ENCODE results near the gene LRP1. TPM values are rescaled to one million over a fixed set of nuclear protein-coding genes. Genes with fewer than 3 reads are reported as not detected.

LRP1 gene
- total and polyA plus RNA-seq, 2 of the 4 experiments (the other 2 are of a cell fraction) = 73.1 to 142 TPM

- Histone ChIP-seq H3K36me3 (ENCODE audit: control insufficient read depth, insufficient read depth, low read length) (peaks cover 70% of the 10 kb centered on the region), H3K27ac (ENCODE audit: insufficient read depth, low read length) (peak overlapping the region; percentile 23; the same call in 1 of the 2 replicates)
- DNase-seq = no peak
- TF ChIP-seq ELK1 (IDR thresholded peaks at IDR 0.05; ENCODE audit: borderline replicate concordance, low read depth, low read length) (no peak), RCOR1 (IDR thresholded peaks at IDR 0.05; ENCODE audit: insufficient replicate concordance, low read length) (no peak), MXI1 (IDR thresholded peaks at IDR 0.05; ENCODE audit: borderline replicate concordance, low read depth, low read length) (no peak), RFX5 (IDR thresholded peaks at IDR 0.05; ENCODE audit: low read depth, low read length) (no peak), MAZ (IDR thresholded peaks at IDR 0.05; ENCODE audit: borderline replicate concordance, low read depth, low read length) (no peak), RAD21 (IDR thresholded peaks at IDR 0.05; ENCODE audit: low read length) (no peak), CEBPB (IDR thresholded peaks at IDR 0.05; ENCODE audit: low read depth, low read length) (no peak), FOS (IDR thresholded peaks at IDR 0.05; ENCODE audit: low read depth, low read length) (no peak), CHD1 (IDR thresholded peaks at IDR 0.05; ENCODE audit: low read depth, low read length) (no peak), BHLHE40 (IDR thresholded peaks at IDR 0.05; ENCODE audit: low read depth, low read length) (no peak), POLR2A (IDR thresholded peaks at IDR 0.05; ENCODE audit: low read depth, low read length) (no peak; the same call in 1 of the 2 replicates), SMC3 (IDR thresholded peaks at IDR 0.05; ENCODE audit: low read depth, low read length) (no peak), MAFK (IDR thresholded peaks at IDR 0.05; ENCODE audit: low read depth, low read length) (no peak)
- TF ChIP-seq, protein P1, sequence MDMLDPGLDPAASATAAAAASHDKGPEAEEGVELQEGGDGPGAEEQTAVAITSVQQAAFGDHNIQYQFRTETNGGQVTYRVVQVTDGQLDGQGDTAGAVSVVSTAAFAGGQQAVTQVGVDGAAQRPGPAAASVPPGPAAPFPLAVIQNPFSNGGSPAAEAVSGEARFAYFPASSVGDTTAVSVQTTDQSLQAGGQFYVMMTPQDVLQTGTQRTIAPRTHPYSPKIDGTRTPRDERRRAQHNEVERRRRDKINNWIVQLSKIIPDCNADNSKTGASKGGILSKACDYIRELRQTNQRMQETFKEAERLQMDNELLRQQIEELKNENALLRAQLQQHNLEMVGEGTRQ (IDR thresholded peaks at IDR 0.05; ENCODE audit: low read depth, low read length) = no peak
- TF ChIP-seq, protein P2, sequence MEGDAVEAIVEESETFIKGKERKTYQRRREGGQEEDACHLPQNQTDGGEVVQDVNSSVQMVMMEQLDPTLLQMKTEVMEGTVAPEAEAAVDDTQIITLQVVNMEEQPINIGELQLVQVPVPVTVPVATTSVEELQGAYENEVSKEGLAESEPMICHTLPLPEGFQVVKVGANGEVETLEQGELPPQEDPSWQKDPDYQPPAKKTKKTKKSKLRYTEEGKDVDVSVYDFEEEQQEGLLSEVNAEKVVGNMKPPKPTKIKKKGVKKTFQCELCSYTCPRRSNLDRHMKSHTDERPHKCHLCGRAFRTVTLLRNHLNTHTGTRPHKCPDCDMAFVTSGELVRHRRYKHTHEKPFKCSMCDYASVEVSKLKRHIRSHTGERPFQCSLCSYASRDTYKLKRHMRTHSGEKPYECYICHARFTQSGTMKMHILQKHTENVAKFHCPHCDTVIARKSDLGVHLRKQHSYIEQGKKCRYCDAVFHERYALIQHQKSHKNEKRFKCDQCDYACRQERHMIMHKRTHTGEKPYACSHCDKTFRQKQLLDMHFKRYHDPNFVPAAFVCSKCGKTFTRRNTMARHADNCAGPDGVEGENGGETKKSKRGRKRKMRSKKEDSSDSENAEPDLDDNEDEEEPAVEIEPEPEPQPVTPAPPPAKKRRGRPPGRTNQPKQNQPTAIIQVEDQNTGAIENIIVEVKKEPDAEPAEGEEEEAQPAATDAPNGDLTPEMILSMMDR (conservative IDR thresholded peaks at IDR 0.05; ENCODE audit: low read depth, low read length) = no peak
Measured at GRCh38 chr12:57096748-57097553, 31.3 kb upstream of the LRP1 start.

More at GRCh38 chr12:57096748-57097553, 31.3 kb upstream of the LRP1 start:
- BruUV-seq (replicated peaks) = no TSS peak
- H3K4ac ChIP-seq (ENCODE audit: low read depth, low read length) = no peak overlapping the region
- no peak overlapping the region for H2BK120ac ChIP-seq (ENCODE audit: low read depth, low read length)
- H4K91ac ChIP-seq (ENCODE audit: insufficient read depth, low read depth, low read length) = no peak overlapping the region
- no peak overlapping the region for H3K4me3 ChIP-seq (ENCODE audit: insufficient read depth, low read depth, low read length)
- H3K18ac ChIP-seq (ENCODE audit: low read depth, low read length) = no peak overlapping the region
- H3K56ac ChIP-seq (ENCODE audit: extremely low read depth, insufficient read depth, low read length) = no peak overlapping the region
- peaks cover 40% of the 10 kb centered on the region for H4K20me1 ChIP-seq (ENCODE audit: insufficient read depth, low read length)
- no peak overlapping the region for H2BK15ac ChIP-seq (ENCODE audit: low read depth, low read length)
- peaks cover 10% of the 10 kb centered on the region for H3K9me1 ChIP-seq (ENCODE audit: insufficient read depth, low read length)
- POLR2A ChIA-PET (ENCODE audit: unreplicated experiment) = interaction anchor here (0.6 to 2.1 kb wide), 4 partner anchors 9 to 522 kb away, joined by 3 to 6 read pairs (median 5); partner anchors contain the start of gene STAT6
- no peaks in the 10 kb centered on the region for H3K27me3 ChIP-seq (ENCODE audit: control insufficient read depth, insufficient read depth, low read length)
- CTCF ChIA-PET = no interaction called here
- no peak overlapping the region for H4K8ac ChIP-seq (ENCODE audit: low read depth in 2 of 2, low read length in 2 of 2)
- no peak overlapping the region for H3K23ac ChIP-seq (ENCODE audit: low read depth, low read length)
- peak overlapping the region; percentile 4; the same call in 1 of the 2 replicates for H2AK5ac ChIP-seq (ENCODE audit: low read depth, low read length)
- H3K9me3 ChIP-seq (ENCODE audit: control insufficient read depth, insufficient read depth, low read length) = no peaks in the 10 kb centered on the region
- WGBS, 2 experiments (ENCODE audit: extremely low coverage in 2 of 2, insufficient read length in 1 of 2) = 83% methylated on average over 2 of the region's 8 CpGs; no CpG with 5 or more reads in 1 of the 2 experiments
- in situ Hi-C loops (cut with MboI; ENCODE audit: low sequenced_read_pairs) (no loop called here), dilution Hi-C loops (cut with HindIII; ENCODE audit: low sequenced_read_pairs, unreplicated experiment) (no loop called here), intact Hi-C loops (cut with micrococcal nuclease) (no loop called here)
- H2BK5ac ChIP-seq (ENCODE audit: low read depth, low read length, poor library complexity, severe bottlenecking) = peak overlapping the region; percentile 80
- peaks cover 31% of the 10 kb centered on the region for H3K4me1 ChIP-seq (ENCODE audit: control insufficient read depth, insufficient read depth, low read length)
- H3K4me2 ChIP-seq (ENCODE audit: low read depth, low read length) = no peak overlapping the region
- ATAC-seq (ENCODE audit: low read depth) = no peak
- H2AK9ac ChIP-seq (replicated peaks; ENCODE audit: low read depth, low read length, poor library complexity) = no peak overlapping the region
- H2BK20ac ChIP-seq (ENCODE audit: low read depth, low read length) = no peak overlapping the region
- H3K79me1 ChIP-seq (ENCODE audit: low read depth in 1 of 2, low read length in 2 of 2) = peaks cover 13 to 56% of the 10 kb centered on the region in 2 experiments
- H3K14ac ChIP-seq (replicated peaks; ENCODE audit: low read depth, low read length) = no peak overlapping the region
- H4K5ac ChIP-seq (ENCODE audit: low read depth, low read length) = no peak overlapping the region
- H2AFZ ChIP-seq (replicated peaks; ENCODE audit: low read length, poor library complexity) = no peak overlapping the region
- no peak overlapping the region for H3K9ac ChIP-seq (ENCODE audit: low read depth, low read length)

All from IMR-90 (cell line).